HG02798 (cell line): Measurements from ENCODE around the gene SZT2.

Source experiments
- ATAC-seq: cut with Tn5 transposase; IDR thresholded peaks from one replicate; pipeline ENCODE4 v1.9.1; 2021; ENCODE audit warnings: mild to moderate bottlenecking; ENCODE audit not compliant: unreplicated experiment, poor library complexity

Gene SZT2

GRCh38 chr1:43438953-43439581 is 49.4 kb downstream of the SZT2 start:
- no peak for ATAC-seq

DNA sequence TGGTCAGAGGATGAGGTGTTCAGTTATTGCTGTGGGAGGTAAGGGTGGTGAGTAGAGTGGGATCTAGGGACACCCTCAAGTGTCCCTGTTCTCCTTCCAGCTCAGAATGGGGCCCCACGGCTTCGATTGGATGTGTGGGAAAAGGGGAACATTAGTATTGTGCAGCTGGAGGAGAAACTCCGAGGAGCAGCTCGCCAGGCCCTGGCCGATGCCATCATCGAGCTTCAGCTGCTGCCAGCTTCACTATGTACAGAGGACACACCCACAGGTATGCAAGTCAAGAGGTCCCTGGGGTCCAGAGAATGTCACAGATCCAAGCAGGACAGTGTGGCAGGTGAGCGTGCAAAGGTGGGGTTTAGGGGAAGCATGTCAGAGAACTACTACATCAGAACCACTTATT is 50.1 kb downstream of the SZT2 start:
- ATAC-seq: no peak

DNA sequence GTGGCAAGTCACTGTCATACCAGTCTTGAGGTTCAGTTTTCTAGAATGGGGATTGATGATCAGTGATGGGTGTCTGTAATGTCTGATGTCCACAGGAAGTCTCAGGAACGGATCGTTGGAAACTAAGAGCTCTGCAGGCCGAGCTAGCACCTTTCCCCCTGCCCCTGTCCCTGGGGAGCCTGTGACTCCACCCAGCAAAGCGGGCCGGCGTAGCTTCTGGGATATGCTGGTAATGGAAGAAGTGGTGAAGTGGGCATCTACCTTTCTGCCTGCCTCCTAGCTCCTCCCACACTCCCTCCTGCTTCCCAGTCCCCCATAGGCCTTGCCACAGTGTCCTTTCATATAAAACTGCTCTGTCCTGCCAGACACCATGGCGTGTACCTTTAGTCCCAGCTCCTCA is 50.7 kb downstream of the SZT2 start:
- ATAC-seq: no peak

DNA sequence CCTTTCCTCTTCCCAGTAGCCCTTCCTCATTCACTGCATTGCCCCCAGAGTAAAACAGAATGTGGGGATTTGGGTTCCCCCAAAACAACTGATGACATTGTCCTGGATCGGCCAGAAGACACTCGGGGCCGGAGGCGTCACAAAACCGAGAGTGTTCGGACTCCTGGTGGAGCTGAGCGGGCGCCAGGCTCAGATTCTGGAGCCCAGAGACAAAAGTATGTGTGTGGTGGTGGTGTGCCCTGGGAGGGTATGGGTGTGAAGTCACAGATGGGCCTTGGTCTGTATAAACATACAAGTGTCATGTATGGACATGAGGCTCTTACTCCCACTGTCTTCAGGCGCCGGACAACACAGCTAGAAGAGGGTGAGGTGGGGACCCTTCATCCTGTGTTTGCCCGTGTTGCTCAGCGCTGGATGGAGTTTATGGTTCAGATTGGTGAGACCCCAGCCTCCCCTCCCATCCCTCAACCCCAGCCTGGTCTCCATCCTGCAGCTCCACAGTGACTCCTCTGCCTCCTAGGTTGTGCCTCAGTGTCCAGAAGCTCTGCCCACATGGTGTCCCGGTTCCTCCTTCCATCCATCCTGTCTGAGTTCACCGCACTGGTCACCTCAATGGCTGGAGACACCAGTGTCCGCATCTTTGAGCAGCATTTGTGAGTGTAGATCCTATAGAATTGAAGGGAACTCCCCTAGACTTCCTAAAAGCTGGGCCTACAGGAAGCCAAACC is 51.6 kb downstream of the SZT2 start:
- ATAC-seq: no peak

DNA sequence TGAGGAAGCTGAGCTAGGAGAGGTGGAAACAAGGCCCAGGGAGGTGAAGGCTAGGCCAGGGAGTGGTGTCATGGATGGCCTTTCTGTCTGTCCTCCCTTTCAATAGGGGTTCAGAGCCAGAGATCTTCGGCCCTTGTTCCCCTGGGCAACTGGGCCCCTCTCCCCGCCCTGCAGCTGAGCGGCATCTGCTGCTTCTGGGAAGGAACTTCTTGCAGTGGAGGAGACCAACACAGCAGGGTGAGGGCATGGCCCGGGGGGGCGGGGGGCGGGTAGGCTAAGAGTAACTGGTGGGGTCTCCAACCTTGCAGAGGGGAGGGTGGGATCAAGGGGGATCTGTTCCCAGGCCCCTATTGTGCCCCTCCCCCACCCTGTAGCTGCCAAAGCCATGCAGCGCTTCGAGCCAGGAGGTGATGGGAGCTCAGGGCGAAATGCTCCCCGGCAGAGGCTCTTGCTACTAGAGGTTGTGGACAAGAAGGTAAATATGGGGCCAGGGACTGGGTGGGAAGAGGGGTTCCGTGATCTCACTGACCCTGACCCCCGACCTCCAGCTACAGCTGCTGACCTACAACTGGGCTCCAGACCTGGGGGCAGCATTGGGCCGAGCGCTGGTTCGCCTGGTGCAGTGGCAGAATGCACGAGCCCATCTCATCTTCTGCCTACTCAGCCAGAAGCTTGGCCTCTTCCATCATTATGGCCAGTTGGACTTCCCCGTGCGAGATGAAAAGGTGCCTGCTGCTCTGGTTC is 52.4 kb downstream of the SZT2 start:
- ATAC-seq: no peak

- no peak for ATAC-seq
Observed at GRCh38 chr1:43442756-43443155, 53.1 kb downstream of the SZT2 start.

DNA sequence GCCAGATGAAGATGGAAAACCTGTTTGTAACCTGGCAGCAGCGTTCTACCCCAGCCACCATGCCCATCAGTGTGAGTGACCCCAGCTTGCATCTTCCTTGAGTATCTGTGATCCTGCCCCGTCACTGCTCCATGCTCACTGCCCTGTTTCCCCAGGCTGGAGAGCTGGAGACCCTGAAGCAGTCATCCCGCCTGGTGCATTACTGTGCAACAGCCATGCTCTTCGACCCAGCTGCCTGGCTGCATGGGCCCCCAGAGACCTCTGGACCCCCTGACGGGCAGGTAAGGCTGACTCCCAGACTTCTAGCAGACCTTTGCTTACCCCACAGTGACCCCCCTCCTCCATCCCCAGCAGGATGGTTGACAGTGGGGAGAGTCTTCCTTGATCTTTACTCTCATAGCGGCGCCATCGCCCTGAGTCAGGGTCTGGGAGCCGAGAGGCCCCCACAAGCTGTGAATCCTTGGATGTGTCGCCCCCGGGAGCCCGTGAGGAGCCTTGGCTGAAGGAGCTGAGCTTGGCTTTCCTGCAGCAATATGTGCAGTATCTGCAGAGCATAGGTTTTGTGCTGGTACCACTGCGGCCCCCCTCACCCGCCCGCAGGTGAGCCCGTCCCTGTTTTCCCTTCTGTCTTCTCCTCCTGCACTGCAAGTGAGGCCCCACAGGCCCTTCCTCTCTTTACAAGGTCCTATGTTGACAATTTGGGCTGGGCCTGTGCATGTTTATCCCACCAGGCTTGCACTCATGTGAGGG is 53.7 kb downstream of the SZT2 start:
- ATAC-seq: no peak

- no peak for ATAC-seq
Observed at GRCh38 chr1:43444151-43444828, 54.6 kb downstream of the SZT2 start.

GRCh38 chr1:43444836-43445235 is 55.1 kb downstream of the SZT2 start:
- ATAC-seq: no peak

DNA sequence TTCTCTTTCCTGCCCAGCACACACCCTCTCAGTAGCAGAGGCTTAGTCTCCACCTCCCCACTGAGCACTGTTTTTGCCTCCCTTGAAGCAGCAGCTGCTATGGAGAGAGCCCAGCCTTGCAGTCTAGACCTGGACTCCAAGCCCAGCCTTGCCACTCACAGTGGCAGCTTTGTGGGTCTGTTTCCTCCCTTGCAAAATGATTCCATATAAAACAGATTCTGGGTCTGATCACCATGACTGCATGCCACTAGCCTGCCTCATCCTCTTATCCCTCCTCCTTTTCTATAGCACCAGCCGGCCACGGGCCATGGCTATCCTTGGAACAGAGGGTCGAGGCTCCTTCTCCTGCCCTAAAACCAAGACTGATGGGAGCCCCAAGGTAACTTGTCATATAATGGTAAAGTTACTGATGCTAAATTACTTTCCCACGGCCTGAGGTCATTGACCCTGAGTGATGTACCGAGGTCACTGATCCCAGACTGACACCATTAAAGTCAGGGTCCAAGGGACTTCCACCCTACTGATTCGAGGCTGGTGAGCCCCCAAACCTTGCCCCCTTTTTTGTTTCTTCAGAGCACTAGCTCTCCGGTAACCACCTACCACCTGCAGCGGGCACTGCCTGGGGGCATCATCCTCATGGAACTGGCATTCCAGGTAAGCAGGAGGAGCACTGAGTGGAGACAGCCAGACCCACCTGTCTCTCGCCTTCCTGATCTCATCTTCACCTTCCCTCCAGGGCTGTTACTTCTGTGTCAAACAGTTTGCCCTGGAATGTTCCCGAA is 56.1 kb downstream of the SZT2 start:
- no peak for ATAC-seq

- ATAC-seq: no peak
Observed at GRCh38 chr1:43446388-43446740, 56.7 kb downstream of the SZT2 start.

DNA sequence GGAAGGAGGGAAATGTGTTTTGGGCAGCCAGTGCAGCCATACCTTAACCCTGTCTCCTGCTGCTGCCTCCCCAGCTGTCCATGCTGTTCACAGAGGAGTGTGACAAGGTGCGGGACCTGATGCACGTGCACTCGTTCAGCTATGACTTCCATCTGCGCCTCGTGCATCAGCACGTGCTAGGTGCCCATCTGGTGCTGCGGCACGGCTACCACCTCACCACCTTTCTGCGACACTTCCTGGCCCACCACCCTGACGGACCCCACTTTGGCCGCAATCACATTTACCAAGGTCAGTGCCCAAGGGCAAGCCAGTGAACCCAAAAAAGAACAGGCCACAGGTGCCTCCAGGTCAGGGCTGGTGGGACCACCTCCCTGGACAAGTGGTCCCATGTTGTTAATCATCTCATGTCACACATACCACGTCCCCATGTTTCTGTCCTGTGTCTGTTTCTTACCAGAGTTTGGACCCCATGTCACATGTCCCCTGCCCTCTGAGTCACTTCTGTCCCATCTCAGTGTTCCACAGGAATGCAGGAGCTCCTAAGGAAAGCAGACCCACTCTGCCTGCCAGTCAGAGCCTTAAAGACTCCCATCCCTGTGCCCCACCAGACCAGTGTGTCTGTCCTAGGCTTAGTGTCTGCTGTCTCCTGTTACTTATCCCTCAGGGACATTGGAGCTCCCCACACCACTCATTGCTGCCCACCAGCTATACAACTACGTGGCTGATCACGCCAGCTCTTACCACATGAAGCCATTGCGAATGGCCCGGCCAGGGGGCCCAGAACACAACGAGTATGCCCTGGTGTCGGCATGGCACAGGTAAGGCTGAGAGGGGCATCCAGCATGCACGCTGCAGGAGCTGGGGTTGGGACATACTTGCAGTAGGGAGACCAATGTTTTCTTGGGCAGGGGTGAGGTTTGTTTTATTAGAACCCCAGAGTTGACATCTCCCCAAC is 57.5 kb downstream of the SZT2 start:
- ATAC-seq: no peak

GRCh38 chr1:43447891-43448708 is 58.4 kb downstream of the SZT2 start:
- ATAC-seq: no peak

GRCh38 chr1:43448955-43449707 is 59.4 kb downstream of the SZT2 start:
- no peak for ATAC-seq

GRCh38 chr1:43449708-43450069 is 60.0 kb downstream of the SZT2 start:
- ATAC-seq: no peak

GRCh38 chr1:43450251-43450941 is 60.7 kb downstream of the SZT2 start:
- ATAC-seq: no peak
